ENCODE data around the gene IRAK1.
A peak's percentile ranks its signal among the peaks of the same experiment; 100 is the strongest.
"Not testable (repeated sequence)": the region's sequence is repeated elsewhere in the genome, so short reads cannot be mapped to it uniquely, and the experiment has no call there.

IRAK1 gene

GRCh38 chrX:153995504-153995903, 24.2 kb downstream of the IRAK1 start:
- no peak for DNase-seq (ENCODE audit: low read depth in 3 of 3)

- not testable (repeated sequence) for DNase-seq (ENCODE audit: low read depth in 3 of 3)
Observed at GRCh38 chrX:153994398-153994797, 25.3 kb downstream of the IRAK1 start.

GRCh38 chrX:153993978-153994377, 25.7 kb downstream of the IRAK1 start:
- no peak for DNase-seq (ENCODE audit: low read depth in 3 of 3)

GRCh38 chrX:153993079-153993478, 26.6 kb downstream of the IRAK1 start:
- DNase-seq (ENCODE audit: low read depth in 3 of 3) = no peak

- no peak for DNase-seq (ENCODE audit: low read depth in 3 of 3)
Observed at GRCh38 chrX:153992180-153992579, 27.5 kb downstream of the IRAK1 start.

- DNase-seq (ENCODE audit: low read depth in 3 of 3) = no peak
Observed at GRCh38 chrX:153991013-153991580, 28.6 kb downstream of the IRAK1 start.

- no peak for DNase-seq (ENCODE audit: low read depth in 3 of 3)
Observed at GRCh38 chrX:153989973-153990655, 29.6 kb downstream of the IRAK1 start.

GRCh38 chrX:153988493-153988892, 31.2 kb downstream of the IRAK1 start:
- no peak for DNase-seq (ENCODE audit: low read depth in 3 of 3)

- DNase-seq (ENCODE audit: low read depth in 3 of 3) = peak in 1 of 3 experiments; percentile 57
Observed at GRCh38 chrX:153984351-153985178, 35.1 kb downstream of the IRAK1 start.

- DNase-seq (ENCODE audit: low read depth in 3 of 3) = no peak
Observed at GRCh38 chrX:153983321-153983801, 36.3 kb downstream of the IRAK1 start.

GRCh38 chrX:153981771-153982533, 37.8 kb downstream of the IRAK1 start:
- DNase-seq (ENCODE audit: low read depth in 3 of 3) = peak in 1 of 3 experiments; percentile 75

GRCh38 chrX:153981231-153981630, 38.5 kb downstream of the IRAK1 start:
- DNase-seq (ENCODE audit: low read depth in 3 of 3) = no peak

GRCh38 chrX:153980394-153980793, 39.3 kb downstream of the IRAK1 start:
- not testable (repeated sequence) for DNase-seq (ENCODE audit: low read depth in 3 of 3)

GRCh38 chrX:153974726-153975286, 44.9 kb downstream of the IRAK1 start:
- DNase-seq (ENCODE audit: low read depth in 3 of 3) = no peak

- no peak for DNase-seq (ENCODE audit: low read depth in 3 of 3)
Observed at GRCh38 chrX:153974003-153974725, 45.5 kb downstream of the IRAK1 start.

- DNase-seq (ENCODE audit: low read depth in 3 of 3) = no peak
Observed at GRCh38 chrX:153973127-153974002, 46.3 kb downstream of the IRAK1 start.

- peak; percentile 72 to 85 (median 76) for DNase-seq (ENCODE audit: low read depth in 3 of 3)
Observed at GRCh38 chrX:153972368-153973126, 47.2 kb downstream of the IRAK1 start, which contains the start of gene TMEM187. Gene TMEM187, plus strand, starts transcription at chrX:153972754. Its CDS starts 9,309 bp downstream, at chrX:153982063.

GRCh38 chrX:153971450-153972367, 48.0 kb downstream of the IRAK1 start, which contains the start of gene HCFC1:
Gene HCFC1, minus strand, starts transcription at chrX:153971818. Its CDS starts 978 bp downstream, at chrX:153970840.
- peak; percentile 69 to 86 (median 79) for DNase-seq (ENCODE audit: low read depth in 3 of 3)

All from stimulated activated CD4-positive, alpha-beta T cell treated with anti-CD3 and anti-CD28 coated beads, TNF-alpha, amount 100 ng/mL, for 24 hours (primary cell).